Activated naive CD8-positive, alpha-beta T cell treated with anti-CD3 and anti-CD28 coated beads, Interleukin-2, amount 50 U/mL, for 24 hours (primary cell): ENCODE measurements around the gene SPEG.
A peak's percentile ranks its signal among the peaks of the same experiment; 100 is the strongest.

Experiments used
- ATAC-seq: fragments of 150-1000 bp; cut with Tn5 transposase; one replicate; pipeline ENCODE4 v1.10.0; 2021
- DNase-seq: peaks from one replicate; pipeline ENCODE4 v3.0.0; 2021
- H3K27ac Mint-ChIP-seq: one replicate; pipeline ENCODE4 v1.8.0; 2021; ENCODE audit warnings: mild to moderate bottlenecking, mixed read lengths
- H3K27me3 Mint-ChIP-seq: one replicate; pipeline ENCODE4 v1.8.0; 2021; ENCODE audit warnings: mixed read lengths
- H3K36me3 Mint-ChIP-seq: one replicate; pipeline ENCODE4 v1.8.0; 2021; ENCODE audit warnings: low read depth, mixed read lengths
- H3K4me1 Mint-ChIP-seq: one replicate; pipeline ENCODE4 v1.8.0; 2021; ENCODE audit warnings: mixed read lengths
- H3K4me3 Mint-ChIP-seq: one replicate; pipeline ENCODE4 v1.8.0; 2021; ENCODE audit warnings: mild to moderate bottlenecking, moderate library complexity, mixed read lengths
- H3K9me3 Mint-ChIP-seq: one replicate; pipeline ENCODE4 v1.8.0; 2021; ENCODE audit warnings: mixed read lengths

SPEG gene

DNA sequence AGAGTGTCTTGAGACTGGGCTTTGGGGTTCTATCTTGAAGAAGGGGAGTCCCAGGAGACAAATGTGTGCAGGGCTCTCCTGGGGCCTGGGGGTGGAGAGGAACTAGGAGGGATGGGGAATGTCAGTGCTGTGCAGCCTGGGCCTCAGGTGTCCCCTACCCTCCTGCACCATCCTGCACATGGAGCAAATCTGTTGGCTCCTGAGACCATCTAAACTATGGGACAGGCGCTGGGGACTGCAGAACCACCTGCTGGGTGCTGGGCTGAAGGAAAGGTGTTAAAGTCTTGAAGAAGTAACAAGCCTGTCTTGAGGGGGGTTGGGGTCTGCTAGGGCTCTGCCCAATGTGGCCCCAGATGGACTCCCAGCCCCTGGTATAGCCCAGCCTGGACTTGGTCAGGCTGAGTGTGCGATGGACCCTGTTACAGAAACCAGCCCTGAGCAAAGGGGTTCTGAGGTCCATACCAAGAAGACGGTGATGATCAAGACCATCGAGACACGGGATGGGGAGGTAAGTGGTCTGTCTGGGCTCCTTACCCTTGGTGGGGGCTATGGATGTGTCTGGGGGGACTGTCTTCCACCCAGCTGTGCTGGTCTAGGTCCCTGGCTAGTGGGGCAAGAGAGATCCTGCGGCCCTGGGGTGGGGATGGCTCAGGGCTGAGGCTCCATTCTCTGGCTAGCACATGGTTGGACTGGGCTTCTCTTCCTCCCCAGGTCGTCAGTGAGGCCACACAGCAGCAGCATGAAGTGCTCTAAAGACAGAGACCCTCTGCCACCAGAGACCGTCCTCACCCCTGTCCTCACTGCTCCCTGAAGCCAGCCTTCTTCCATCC is 9.2 kb upstream of the SPEG start:
- peak; percentile 17 for ATAC-seq

DNA sequence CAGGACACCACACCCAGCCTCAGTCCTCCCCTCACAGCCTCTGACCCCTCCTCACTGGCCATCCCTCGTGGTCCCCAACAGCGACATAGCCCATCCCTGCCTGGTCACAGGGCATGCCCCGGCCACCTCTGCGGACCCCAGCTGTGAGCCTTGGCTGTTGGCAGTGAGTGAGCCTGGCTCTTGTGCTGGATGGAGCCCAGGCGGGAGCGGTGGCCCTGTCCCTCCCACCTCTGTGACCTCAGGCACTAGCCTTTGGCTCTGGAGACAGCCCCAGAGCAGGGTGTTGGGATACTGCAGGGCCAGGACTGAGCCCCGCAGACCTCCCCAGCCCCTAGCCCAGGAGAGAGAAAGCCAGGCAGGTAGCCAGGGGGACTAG is 8.6 kb upstream of the SPEG start:
- ATAC-seq (no peak), DNase-seq (no peak)
- Mint-ChIP-seq H3K36me3 (no peaks in the 10 kb centered on the region), H3K27me3 (peaks cover 16% of the 10 kb centered on the region), H3K27ac (no peak overlapping the region), H3K4me1 (no peaks in the 10 kb centered on the region), H3K9me3 (no peaks in the 10 kb centered on the region), H3K4me3 (no peak overlapping the region)

More for the DNA sequence above, 9.2 kb upstream of the SPEG start:
- Mint-ChIP-seq H3K4me1 (no peaks in the 10 kb centered on the region), H3K27me3 (peaks cover 16% of the 10 kb centered on the region), H3K36me3 (no peaks in the 10 kb centered on the region), H3K27ac (no peak overlapping the region), H3K4me3 (no peak overlapping the region), H3K9me3 (no peaks in the 10 kb centered on the region)
- no peak for DNase-seq

DNA sequence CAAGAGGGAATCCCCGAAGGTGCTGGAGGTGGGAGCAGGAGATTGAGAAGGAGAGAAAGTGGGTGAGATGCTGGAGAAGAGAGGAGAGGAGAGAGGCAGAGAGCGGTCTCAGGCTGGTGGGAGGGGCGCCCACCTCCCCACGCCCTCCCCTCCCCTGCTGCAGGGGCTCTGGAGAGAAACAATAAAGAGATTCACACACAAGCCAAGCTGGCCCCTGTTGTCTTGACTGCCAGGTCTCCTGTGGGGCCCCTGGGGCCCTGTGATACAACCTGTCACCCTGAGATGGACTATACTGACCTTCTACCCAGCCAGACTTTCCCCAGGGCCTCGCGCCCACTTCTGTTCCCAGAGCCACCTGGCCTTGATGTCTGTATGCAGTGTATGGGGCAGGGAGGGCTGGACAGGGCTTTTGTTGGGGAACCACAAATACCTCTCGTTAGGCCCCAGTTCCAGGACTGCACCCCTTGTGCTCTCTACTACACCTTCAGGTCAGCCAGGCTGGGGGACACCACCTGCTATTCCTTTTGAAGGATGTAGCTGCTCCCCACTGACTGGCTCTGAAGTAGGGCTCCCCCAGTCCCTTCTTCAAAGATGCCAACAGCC is 8.0 kb upstream of the SPEG start:
- Mint-ChIP-seq H3K9me3 (no peaks in the 10 kb centered on the region), H3K4me1 (no peaks in the 10 kb centered on the region)

DNA sequence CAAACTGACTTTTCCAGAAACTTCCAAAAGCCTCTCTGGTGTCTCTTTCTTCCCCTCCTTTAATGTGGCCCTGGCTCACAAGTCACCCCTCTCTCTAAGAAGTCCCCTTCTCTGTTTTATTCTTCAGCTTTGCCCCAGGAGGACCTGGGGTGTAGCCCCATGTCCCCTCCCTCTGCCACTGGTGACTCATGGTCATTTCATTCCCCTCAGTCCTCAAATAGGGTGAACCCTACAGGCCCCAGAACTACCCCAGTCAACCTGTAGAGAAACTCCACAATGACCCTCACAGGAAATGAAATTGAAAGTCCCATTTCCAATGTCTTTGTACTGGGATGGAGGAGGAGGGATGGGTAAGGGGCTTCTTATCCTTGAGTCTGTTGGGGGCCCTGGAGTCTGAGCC is 6.2 kb upstream of the SPEG start:
- Mint-ChIP-seq H3K4me1 (no peaks in the 10 kb centered on the region), H3K4me3 (no peak overlapping the region), H3K27ac (no peak overlapping the region), H3K36me3 (no peaks in the 10 kb centered on the region), H3K27me3 (peaks cover 11% of the 10 kb centered on the region), H3K9me3 (no peaks in the 10 kb centered on the region)
- ATAC-seq (no peak), DNase-seq (no peak)

More for the DNA sequence above, 8.0 kb upstream of the SPEG start:
- Mint-ChIP-seq H3K4me3 (no peak overlapping the region), H3K27me3 (peaks cover 18% of the 10 kb centered on the region), H3K36me3 (no peaks in the 10 kb centered on the region), H3K27ac (no peak overlapping the region)
- ATAC-seq = no peak
- DNase-seq = no peak

DNA sequence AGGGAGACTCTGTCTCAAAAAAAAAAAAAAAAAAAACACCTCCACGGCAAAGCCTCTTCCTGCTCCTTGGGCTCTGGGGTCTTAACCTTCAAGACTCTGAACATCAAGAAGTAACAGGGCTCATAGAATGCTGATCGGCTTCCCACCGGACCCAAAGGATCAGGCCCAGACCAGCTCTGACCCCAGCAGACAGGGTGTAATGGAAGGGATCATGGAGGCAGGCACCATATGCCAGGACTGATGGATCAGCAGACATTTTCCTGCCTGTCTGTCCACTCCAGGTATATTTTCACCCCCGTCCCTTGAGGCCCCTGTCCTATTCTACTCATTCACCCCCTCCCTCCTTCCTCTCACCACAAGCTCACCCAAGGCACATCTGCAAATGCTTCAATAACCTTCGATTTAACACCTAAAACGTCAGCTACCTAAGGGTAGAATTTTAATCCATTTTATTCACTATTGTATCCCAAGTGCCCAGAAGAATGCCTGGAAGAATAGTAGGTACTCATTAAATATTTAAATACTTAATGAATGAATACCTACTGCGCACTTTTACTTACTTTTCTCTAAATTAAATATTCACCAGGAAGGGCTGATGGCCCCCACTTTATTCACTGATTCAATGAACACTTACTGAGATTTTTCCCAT is 4.6 kb upstream of the SPEG start:
- H3K9me3 Mint-ChIP-seq = no peaks in the 10 kb centered on the region
- no peak overlapping the region for H3K27ac Mint-ChIP-seq
- no peak overlapping the region for H3K4me3 Mint-ChIP-seq
- H3K27me3 Mint-ChIP-seq = peaks cover 16% of the 10 kb centered on the region
- DNase-seq (no peak), ATAC-seq (no peak)
- no peaks in the 10 kb centered on the region for H3K36me3 Mint-ChIP-seq
- H3K4me1 Mint-ChIP-seq = no peaks in the 10 kb centered on the region

DNA sequence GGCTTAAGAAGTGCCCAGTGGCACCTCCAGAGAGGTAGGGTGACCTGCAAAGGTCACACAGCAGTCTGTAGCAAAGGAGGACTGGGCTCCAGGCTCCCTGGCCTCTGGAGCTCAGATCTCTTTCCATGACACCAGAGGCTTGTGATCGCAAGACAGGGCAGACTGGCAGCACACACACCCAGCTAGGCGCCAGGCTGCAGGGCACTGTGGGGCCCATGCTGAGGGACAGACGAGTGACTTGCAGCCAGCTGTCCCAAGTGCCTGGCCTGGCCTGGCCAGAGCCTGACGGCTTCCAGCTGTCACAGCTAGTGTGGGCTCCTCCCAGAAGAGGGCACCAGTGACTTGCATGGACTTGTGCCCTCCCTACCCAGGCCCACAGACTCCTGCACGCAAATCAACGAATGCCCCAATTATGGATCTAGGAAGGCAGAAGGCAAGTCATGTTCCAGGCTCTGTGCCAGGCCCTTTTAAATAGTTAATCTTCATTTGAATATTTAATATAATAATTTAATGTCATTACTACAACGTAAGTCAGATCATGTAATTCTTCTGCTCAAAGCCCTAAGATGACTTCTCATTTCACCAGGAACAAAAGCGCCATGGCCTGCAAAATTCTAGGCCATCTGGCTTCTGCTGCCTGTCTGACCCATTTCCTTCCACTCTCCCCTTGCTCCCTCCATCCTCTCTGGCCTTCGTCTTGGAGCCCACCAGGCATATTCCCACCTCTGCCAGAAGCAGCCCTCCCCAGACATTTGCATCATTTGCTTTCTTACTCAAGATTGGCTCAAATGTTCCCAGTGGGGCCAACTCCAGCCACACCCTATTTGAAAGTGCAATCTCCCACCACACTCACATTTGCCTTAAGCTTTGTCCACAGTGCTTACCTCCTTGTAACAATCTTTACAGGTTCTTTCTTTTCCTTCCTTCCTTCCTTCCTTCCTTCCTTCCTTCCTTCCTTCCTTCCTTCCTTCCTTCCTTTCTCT is 3.7 kb upstream of the SPEG start:
- Mint-ChIP-seq H3K27ac (no peak overlapping the region), H3K27me3 (peaks cover 23% of the 10 kb centered on the region), H3K36me3 (no peaks in the 10 kb centered on the region), H3K9me3 (no peaks in the 10 kb centered on the region), H3K4me3 (no peak overlapping the region), H3K4me1 (no peaks in the 10 kb centered on the region)
- ATAC-seq (no peak), DNase-seq (no peak)

DNA sequence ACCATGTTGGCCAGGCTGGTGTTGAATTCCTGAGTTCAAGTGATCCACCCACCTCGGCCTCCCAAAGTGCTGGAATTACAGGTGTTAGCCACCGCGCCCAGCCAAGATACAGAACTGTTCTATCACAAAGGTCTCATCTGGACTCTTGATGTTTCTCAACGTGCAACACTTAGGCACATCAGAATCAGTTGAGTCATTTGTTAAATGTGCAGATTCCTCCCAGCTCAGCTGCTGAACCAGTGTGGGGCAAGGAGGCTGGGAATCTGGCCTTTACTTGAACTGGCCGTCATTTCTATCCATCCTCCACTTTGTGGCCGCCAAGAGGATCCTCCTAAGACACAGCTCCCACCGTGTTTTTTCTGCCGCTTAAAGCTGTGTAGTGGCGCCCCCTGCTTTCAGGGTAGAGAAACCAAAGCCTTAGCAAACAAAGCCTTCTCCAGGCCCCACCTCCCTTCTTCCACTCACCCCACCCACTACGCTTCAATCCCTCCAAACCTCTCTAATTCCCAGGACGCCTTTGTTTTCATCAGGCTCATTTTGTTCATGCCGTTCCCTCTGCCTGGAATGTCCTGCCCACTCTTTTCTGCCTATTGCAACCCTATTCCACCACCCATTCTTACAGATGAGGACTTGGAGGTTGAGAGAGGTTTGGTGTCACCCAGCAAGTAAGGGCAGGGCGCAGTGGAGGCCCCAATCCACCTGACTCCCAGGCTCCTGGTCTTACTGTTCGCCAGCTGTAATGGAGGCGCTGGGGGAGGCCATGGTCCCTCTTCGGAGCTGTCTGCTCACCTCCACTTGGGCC is 776 bp upstream of the SPEG start:
- no peak for ATAC-seq
- Mint-ChIP-seq H3K27me3 (peaks cover 21% of the 10 kb centered on the region), H3K9me3 (no peaks in the 10 kb centered on the region), H3K27ac (no peak overlapping the region), H3K4me3 (no peak overlapping the region), H3K4me1 (no peaks in the 10 kb centered on the region), H3K36me3 (no peaks in the 10 kb centered on the region)
- peak; percentile 54 for DNase-seq

DNA sequence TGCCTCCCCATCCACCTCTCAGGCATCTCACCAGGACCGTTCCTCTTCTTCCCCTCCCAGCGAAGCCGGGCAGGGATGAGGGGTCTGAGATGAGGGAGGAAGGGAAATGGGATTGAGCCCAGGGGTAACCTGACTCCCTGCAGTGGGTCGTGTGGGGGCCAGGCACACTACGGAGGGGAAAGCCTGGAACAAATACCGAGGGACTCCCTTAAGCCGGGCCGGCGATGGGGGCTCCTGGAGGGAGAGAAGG is 250 bp upstream of the SPEG start:
- ATAC-seq (no peak), DNase-seq (no peak)
- H3K4me1 Mint-ChIP-seq = no peaks in the 10 kb centered on the region
- no peaks in the 10 kb centered on the region for H3K9me3 Mint-ChIP-seq
- peaks cover 21% of the 10 kb centered on the region for H3K27me3 Mint-ChIP-seq
- H3K27ac Mint-ChIP-seq = no peak overlapping the region
- no peaks in the 10 kb centered on the region for H3K36me3 Mint-ChIP-seq
- H3K4me3 Mint-ChIP-seq = no peak overlapping the region

DNA sequence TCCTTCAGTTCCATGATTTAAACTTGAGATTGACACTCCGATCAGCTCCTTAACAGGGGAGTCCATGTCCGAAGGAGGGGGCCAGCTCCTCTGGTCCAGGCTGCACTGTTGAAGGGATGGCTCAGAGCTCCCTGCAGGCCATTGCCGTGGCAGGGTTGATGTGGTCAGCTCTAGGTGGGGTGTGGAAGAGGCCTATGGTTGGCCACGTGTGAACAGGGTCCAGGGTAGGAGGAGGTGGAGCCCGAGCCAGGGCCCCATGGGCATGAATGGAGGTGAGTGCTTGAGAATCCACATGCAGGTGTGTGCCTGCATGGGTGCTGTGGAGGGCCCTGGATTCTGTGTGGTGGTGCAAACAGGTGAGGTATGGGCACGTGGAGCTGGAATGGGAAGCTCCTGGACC is 1.1 kb downstream of the SPEG start:
- Mint-ChIP-seq H3K27ac (no peak overlapping the region), H3K9me3 (no peaks in the 10 kb centered on the region), H3K4me3 (no peak overlapping the region), H3K27me3 (peaks cover 25% of the 10 kb centered on the region), H3K4me1 (no peaks in the 10 kb centered on the region), H3K36me3 (no peaks in the 10 kb centered on the region)
- no peak for ATAC-seq
- DNase-seq = no peak

DNA sequence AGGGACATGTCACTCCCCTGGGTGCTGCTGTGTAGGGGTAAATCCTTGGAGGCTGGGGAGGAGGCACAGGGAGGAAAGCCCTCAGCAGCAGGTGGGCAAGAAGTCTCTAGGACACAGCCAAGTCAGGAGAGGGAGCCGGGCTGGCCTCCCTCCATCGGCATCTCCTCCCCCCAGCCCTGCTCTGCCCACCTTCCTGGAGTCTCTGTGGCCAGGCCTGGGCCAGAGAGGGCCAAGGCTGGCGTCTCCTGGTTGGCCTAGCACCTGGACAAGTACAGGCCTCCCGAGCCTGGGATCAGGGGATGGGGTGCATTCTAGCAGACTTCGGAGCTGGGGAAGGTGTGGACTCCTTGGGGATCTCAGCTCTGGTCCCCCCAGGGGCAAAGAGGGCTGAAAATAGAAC is 1.8 kb downstream of the SPEG start:
- Mint-ChIP-seq H3K4me1 (peaks cover 7% of the 10 kb centered on the region), H3K27ac (no peak overlapping the region), H3K9me3 (no peaks in the 10 kb centered on the region), H3K27me3 (peaks cover 31% of the 10 kb centered on the region), H3K4me3 (no peak overlapping the region), H3K36me3 (no peaks in the 10 kb centered on the region)
- ATAC-seq (no peak), DNase-seq (no peak)

DNA sequence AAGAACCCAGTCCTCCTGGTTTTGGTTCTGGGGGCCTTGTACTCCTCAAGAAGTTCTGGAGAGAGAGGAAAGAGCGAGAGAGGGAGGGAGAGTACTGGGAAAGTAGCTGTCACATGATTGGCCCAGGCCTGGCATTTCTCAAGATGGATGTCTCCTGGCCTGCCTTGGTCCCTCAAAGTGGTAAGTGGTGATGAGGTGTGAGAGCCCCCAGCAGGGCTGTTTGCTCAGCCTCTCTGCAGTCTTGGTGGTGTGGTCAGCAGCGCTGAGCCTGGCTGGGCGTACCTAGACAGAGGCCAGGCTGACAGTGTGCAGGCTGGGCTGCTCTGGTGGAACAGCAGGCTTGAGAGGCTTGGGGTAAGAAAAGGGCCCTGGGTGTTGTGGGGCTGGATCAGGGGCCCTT is 2.5 kb downstream of the SPEG start:
- DNase-seq (no peak), ATAC-seq (no peak)
- H3K9me3 Mint-ChIP-seq = no peaks in the 10 kb centered on the region
- no peaks in the 10 kb centered on the region for H3K36me3 Mint-ChIP-seq
- H3K27ac Mint-ChIP-seq = no peak overlapping the region
- H3K27me3 Mint-ChIP-seq = peaks cover 31% of the 10 kb centered on the region
- H3K4me1 Mint-ChIP-seq = peaks cover 8% of the 10 kb centered on the region
- no peak overlapping the region for H3K4me3 Mint-ChIP-seq

DNA sequence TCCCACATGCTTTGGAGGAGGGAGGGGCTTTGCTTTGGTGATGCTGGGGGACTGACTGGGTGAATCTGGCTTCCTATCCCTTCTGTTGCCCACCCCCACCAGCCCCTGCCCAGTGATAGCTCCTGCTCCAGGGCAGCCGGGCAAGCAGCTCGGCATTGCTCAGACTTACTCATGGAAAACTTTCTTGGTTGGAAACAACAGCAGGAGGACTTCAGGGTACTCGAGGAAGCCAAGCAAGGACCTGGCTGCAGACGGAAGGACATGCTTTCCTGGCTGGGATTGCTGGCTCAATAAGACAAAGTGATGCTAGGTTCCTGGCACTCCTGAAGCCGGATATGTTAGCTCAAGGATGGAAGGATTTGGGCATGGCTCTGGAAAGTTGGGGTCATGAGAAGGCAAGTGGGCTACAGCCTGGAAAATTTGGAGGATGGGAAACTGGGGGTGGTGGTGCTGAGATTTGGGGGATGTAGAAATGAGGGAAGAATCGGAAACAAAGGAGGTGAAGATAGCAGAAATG is 3.1 kb downstream of the SPEG start:
- no peaks in the 10 kb centered on the region for H3K9me3 Mint-ChIP-seq
- ATAC-seq (no peak), DNase-seq (no peak)
- H3K4me1 Mint-ChIP-seq = peaks cover 12% of the 10 kb centered on the region
- H3K27ac Mint-ChIP-seq = no peak overlapping the region
- peaks cover 36% of the 10 kb centered on the region for H3K27me3 Mint-ChIP-seq
- no peak overlapping the region for H3K4me3 Mint-ChIP-seq
- H3K36me3 Mint-ChIP-seq = no peaks in the 10 kb centered on the region

DNA sequence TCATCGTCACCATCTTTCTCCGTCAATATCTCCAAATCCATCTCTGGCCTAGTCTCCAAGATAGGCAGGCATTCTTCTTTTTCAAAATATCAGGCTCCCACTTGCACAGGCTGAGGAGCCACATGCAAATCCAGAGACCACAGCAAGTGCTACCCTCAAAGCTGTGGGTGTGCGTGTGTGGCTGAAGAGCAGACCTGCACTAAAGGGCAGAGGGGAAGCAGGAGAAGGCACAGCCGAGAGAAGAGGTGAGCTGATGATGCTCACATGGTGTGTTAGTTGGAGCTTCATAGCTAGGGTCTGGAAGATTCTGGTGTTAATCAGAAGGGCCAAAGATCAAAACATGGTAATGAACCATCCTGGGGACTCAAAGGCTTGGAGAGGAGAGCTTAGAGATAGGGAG is 3.8 kb downstream of the SPEG start:
- H3K27me3 Mint-ChIP-seq = peaks cover 43% of the 10 kb centered on the region
- no peak overlapping the region for H3K27ac Mint-ChIP-seq
- H3K36me3 Mint-ChIP-seq = no peaks in the 10 kb centered on the region

DNA sequence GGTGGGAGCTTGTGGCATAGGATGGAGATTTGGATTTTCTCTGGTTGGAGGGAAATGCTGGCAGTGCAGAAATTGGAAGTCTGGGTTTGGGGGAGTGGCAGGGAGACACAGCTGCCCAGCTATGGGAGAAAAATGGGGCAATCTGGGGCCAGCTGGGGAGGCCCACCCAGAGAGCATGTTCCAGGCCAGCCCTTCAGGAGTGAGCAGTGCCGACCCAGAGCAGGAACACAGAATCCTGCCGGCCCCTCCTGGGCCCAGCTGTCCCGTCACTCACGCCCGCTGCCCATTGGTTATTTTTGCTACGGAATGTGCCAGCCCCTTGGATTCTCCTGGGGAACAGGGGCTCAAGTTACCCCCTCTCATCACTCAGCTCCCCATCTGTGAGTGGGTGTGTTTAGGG is 4.9 kb downstream of the SPEG start:
- no peaks in the 10 kb centered on the region for H3K9me3 Mint-ChIP-seq
- DNase-seq (no peak), ATAC-seq (no peak)
- no peaks in the 10 kb centered on the region for H3K36me3 Mint-ChIP-seq
- no peak overlapping the region for H3K27ac Mint-ChIP-seq
- no peak overlapping the region for H3K4me3 Mint-ChIP-seq
- peaks cover 16% of the 10 kb centered on the region for H3K4me1 Mint-ChIP-seq
- H3K27me3 Mint-ChIP-seq = peaks cover 35% of the 10 kb centered on the region

More for the DNA sequence above, 3.8 kb downstream of the SPEG start:
- DNase-seq (no peak), ATAC-seq (no peak)
- Mint-ChIP-seq H3K9me3 (no peaks in the 10 kb centered on the region), H3K4me1 (peaks cover 16% of the 10 kb centered on the region), H3K4me3 (no peak overlapping the region)
